Body of pancreas (tissue), 4 donors: Measurements from ENCODE around the gene NR1H2. TPM values are rescaled to one million over a fixed set of nuclear protein-coding genes. Genes with fewer than 3 reads are reported as not detected.
A peak's percentile ranks its signal among the peaks of the same experiment; 100 is the strongest.

ENCODE experiments used
- ATAC-seq: fragments of 150-250 bp; one replicate; pipeline ENCODE4 v1.9.1; 2016
- DNase-seq, 4 donors: peaks; one replicate each; pipeline ENCODE4 v3.0.0-alpha.2; 2019
- H3K27ac ChIP-seq, 4 donors: fragments of 200-600 bp; sonication (generic); 1 replicate in 3 of 4; 2 replicates in 1 of 4; pipeline versions ENCODE4 v1.5.1 to v1.6.1; 2016 to 2019; ENCODE audit warnings: mild to moderate bottlenecking in 1 of 4, mixed read lengths in 1 of 4, moderate library complexity in 1 of 4
- H3K27me3 ChIP-seq, 2 donors: fragments of 200-600 bp; sonication (generic); one replicate each; pipeline ENCODE4 v1.6.0; 2016; ENCODE audit warnings: mild to moderate bottlenecking in 1 of 2
- H3K36me3 ChIP-seq, 2 donors: fragments of 200-600 bp; sonication (generic); replicated peaks in 1 of 2; 2 replicates each; pipeline ENCODE4 v1.5.1; 2016; ENCODE audit warnings: low read depth in 2 of 2; ENCODE audit not compliant: insufficient read depth in 1 of 2
- H3K4me1 ChIP-seq: fragments of 200-600 bp; sonication (generic); one replicate; pipeline ENCODE4 v1.6.0; 2016
- H3K4me3 ChIP-seq, 2 donors: fragments of 200-600 bp; sonication (generic); 1 replicate in 1 of 2; 2 replicates in 1 of 2; pipeline ENCODE4 v1.5.1; 2016 to 2019
- H3K9me3 ChIP-seq, 3 donors: fragments of 200-600 bp; sonication (generic); 1 replicate in 2 of 3; 2 replicates in 1 of 3; pipeline ENCODE4 v1.5.1; 2016
- POLR2A ChIP-seq, 3 donors: fragments of 450-650 bp; IDR thresholded peaks; one replicate each; pipeline ENCODE4 v1.6.1; 2016; ENCODE audit warnings: antibody characterized with exemption in 3 of 3, mild to moderate bottlenecking in 2 of 3
- WGBS, 2 donors: methylation state at CpG; one replicate each; pipeline ENCODE4 v1.1.5; 2017; 5-methylcytosine and 5-hydroxymethylcytosine counted together
- intact Hi-C: fragments of 100-400 bp; cut with DNase I; formaldehyde crosslinking; loops from one replicate; pipeline ENCODE4 v1.15.1; 2023
- total RNA-seq, 2 donors: library from RNA; depleted of rRNA; stranded (reverse); fragments of >200 nt; gene quantifications; one replicate each; pipeline ENCODE4 v1.1.0, GENCODE V29; 2016
- TF ChIP-seq, protein P1 (sequence below), 7 experiments: fragments of 450-650 bp in 4 of 7; fragments of 200-600 bp in 3 of 7; sonication (generic) in 3 of 7; IDR thresholded peaks; one replicate each; pipeline ENCODE4 v1.5.1; 2016 to 2019; ENCODE audit warnings: antibody characterized with exemption in 7 of 7

NR1H2 gene
- total RNA-seq, 2 donors from 2014 or later: 43.2 to 50.1 TPM

DNA sequence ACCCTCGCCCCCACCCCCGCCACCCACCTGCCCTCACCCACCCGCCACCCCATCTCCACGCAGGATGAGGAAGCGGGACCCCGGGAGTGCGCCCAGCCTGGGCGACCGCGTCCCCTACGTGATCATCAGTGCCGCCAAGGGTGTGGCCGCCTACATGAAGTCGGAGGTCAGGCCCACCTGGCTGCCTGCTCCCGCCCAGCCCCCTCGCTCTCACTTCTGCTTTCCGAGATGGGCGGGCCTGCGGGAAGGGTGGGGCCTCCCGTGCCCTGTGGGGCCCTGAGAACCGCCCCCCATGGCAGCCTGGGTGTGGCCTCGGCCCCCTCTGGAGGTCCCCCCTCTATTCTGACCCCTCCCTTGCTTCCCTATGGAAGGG, 39.4 kb downstream of the NR1H2 start:
- Histone ChIP-seq H3K27ac (no peak overlapping the region), H3K36me3 (no peaks in the 10 kb centered on the region), H3K9me3 (no peaks in the 10 kb centered on the region), H3K27me3 (no peaks in the 10 kb centered on the region), H3K4me1 (peaks cover 24% of the 10 kb centered on the region), H3K4me3 (no peak overlapping the region)
- 85% methylated on average over 12 of the region's 22 CpGs; no CpG with 5 or more reads in 1 of the 2 donors for WGBS, 2 donors
- intact Hi-C loops: no loop called here
- TF ChIP-seq, protein P1, sequence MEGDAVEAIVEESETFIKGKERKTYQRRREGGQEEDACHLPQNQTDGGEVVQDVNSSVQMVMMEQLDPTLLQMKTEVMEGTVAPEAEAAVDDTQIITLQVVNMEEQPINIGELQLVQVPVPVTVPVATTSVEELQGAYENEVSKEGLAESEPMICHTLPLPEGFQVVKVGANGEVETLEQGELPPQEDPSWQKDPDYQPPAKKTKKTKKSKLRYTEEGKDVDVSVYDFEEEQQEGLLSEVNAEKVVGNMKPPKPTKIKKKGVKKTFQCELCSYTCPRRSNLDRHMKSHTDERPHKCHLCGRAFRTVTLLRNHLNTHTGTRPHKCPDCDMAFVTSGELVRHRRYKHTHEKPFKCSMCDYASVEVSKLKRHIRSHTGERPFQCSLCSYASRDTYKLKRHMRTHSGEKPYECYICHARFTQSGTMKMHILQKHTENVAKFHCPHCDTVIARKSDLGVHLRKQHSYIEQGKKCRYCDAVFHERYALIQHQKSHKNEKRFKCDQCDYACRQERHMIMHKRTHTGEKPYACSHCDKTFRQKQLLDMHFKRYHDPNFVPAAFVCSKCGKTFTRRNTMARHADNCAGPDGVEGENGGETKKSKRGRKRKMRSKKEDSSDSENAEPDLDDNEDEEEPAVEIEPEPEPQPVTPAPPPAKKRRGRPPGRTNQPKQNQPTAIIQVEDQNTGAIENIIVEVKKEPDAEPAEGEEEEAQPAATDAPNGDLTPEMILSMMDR (IDR thresholded peaks at IDR 0.05): no peak
- no peak for TF ChIP-seq POLR2A (IDR thresholded peaks at IDR 0.05)
- DNase-seq (peak in 1 of 4 donors; percentile 34), ATAC-seq (no peak)

DNA sequence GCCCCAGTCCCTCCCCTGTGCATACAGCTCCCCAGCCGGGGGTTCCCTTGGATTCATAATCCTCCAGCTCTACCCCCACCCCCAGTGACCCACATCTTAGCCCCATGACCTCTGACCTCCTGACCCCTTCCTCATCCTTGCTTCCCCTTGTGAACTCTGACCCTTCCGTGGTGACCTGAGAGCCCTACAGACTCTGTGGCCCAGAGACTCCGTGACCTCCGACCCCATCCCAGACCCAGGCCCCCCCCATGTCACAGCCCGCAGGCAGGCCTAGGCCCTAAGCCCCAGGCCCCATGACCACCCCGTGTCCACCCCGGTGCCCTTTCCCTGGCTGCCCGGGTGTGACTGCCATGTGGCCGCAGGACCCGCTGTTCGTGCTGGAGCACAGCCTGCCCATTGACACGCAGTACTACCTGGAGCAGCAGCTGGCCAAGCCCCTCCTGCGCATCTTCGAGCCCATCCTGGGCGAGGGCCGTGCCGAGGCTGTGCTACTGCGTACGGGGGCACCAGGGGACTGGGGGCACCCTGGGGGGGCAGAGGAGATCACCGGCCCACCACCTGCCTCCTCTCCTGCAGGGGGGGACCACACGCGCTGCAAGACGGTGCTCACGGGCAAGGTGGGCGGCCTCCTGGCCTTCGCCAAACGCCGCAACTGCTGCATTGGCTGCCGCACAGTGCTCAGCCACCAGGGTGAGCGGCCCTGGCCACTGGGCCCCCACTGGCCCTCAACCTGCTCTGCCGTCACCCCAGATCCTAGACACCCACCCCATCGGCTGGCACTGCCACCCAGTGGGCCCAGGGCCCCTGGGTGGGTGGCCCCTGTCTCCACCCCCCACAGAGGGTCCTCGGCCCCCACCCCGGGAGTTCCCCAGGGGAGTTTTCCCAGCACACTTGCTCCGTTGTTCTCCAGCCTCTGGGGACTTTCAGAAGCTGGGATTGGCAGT, 40.0 kb downstream of the NR1H2 start:
- 80 to 82% methylated on average over 9 to 34 of the region's 35 CpGs for WGBS, 2 donors
- TF ChIP-seq, protein P1 (IDR thresholded peaks at IDR 0.05): no peak
- TF ChIP-seq POLR2A (IDR thresholded peaks at IDR 0.05): no peak
- Histone ChIP-seq H3K27ac (peak overlapping the region in 1 of 4 donors; percentile 50), H3K4me1 (peaks cover 24% of the 10 kb centered on the region), H3K27me3 (no peaks in the 10 kb centered on the region), H3K9me3 (no peaks in the 10 kb centered on the region), H3K36me3 (no peaks in the 10 kb centered on the region), H3K4me3 (no peak overlapping the region)
- ATAC-seq: no peak
- intact Hi-C loops: no loop called here
- DNase-seq: no peak

DNA sequence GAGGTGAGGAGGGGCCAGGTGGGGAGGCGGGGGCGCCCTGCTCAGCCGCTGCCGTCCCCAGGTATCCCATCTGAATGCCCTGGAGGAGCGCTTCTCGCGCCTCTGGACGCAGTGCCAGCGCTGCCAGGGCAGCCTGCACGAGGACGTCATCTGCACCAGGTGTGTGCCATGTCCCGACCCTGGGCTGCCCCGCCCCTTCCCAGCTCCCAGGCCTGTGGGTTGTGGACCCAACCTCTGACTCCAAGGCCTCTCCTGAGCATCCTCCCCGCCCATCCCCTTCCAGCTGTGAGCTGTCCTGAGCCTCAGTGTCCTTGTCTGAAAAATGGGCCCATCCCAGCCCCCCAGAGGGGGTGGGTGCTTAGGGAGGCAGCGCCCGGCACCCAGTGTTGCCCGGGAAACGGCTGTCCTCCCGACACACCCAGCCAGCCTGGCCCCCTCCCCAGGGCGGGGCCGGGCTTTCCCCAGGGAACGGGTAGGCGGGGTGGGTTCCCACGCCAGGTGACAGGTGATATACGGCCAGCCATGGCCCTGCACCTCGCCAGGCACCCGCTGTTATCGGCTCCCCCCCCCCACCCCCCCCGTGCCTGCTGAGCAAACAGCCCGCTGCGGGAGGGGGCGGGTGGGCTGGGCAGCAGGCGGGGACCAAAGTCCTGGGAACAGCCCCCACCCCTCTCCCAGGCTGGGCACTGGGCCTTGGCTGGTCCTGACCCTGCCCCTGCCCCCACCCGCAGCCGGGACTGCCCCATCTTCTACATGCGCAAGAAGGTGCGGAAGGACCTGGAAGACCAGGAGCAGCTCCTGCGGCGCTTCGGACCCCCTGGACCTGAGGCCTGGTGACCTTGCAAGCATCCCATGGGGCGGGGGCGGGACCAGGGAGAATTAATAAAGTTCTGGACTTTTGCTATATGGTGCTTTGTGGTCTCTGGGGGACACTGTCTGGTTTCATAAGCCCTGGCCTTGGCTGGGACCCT, 41.1 kb downstream of the NR1H2 start:
- Histone ChIP-seq H3K36me3 (no peaks in the 10 kb centered on the region), H3K4me1 (peaks cover 24% of the 10 kb centered on the region), H3K4me3 (no peak overlapping the region), H3K9me3 (no peaks in the 10 kb centered on the region), H3K27me3 (no peaks in the 10 kb centered on the region), H3K27ac (peak overlapping the region in 1 of 4 donors; percentile 50)
- intact Hi-C loops: no loop called here
- no peak for TF ChIP-seq POLR2A (IDR thresholded peaks at IDR 0.05)
- TF ChIP-seq, protein P1 (IDR thresholded peaks at IDR 0.05): no peak
- DNase-seq (peak; percentile 53 to 79 (median 73)), ATAC-seq (peak; percentile 61)
- WGBS, 2 donors: 28 to 33% methylated on average over 1 to 31 of the region's 42 CpGs

DNA sequence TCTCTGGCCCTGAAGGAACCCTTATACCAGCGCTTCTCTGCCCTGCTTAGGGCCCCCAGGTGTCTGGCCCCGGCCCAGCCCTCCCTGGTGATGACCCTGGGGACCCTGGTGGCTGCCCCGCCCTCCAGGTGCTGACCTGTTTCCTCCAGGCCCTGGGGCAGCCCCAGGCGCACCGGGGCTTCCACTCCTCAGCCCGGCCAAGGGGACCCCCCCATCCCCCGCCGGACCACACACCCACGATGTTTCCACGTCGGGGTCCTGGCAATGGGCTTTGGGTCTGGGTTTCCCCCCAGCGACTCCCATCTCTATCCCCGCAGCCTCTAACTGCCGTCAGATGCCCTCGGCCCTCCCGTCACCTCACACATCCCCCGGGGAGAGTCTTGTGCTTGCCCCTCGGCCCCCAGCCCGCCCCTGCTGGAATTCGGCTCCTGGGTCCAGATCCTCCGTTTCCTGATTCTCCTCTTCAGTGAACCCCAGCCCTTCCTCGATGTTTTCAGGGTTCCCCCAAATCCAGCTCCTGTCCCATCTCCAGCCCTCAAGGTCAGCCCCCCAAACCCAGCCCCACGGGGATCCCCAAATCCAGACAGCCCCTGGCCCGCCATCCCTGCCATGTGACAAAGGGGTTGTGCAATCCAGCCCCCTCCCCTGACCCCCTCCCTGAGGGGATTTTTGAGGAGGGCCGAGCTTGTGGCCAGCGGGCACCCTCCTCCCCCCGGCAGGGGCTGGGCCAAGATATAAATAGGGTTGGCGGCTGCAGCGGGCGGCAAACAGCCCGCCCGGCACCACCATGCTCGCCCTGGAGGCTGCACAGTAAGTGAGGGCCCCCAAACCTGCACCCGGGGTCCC, 42.1 kb downstream of the NR1H2 start, which contains the start of gene SPIB:
SPIB (plus strand) TSS at position 763 of the 846 bp plus-strand sequence; CDS start at position 788, 25 bp downstream.
- Histone ChIP-seq H3K9me3 (no peaks in the 10 kb centered on the region), H3K27me3 (no peaks in the 10 kb centered on the region), H3K4me1 (peaks cover 24% of the 10 kb centered on the region), H3K36me3 (no peaks in the 10 kb centered on the region), H3K27ac (peak within 1 kb of the TSS in 1 of 4 donors; percentile 14), H3K4me3 (no peak within 1 kb of the TSS)
- TF ChIP-seq POLR2A (IDR thresholded peaks at IDR 0.05): peak in 1 of 3 donors; percentile 37
- TF ChIP-seq, protein P1 (IDR thresholded peaks at IDR 0.05): no peak
- ATAC-seq (no peak), DNase-seq (no peak)
- 16 to 21% methylated on average over 29 to 32 of the region's 34 CpGs for WGBS, 2 donors
- intact Hi-C loops: no loop called here
